ENCODE data around the gene ZBTB25. TPM values are rescaled to one million over a fixed set of nuclear protein-coding genes. Genes with fewer than 3 reads are reported as not detected.

Gene ZBTB25
- total RNA-seq: 4.9 and 5.5 TPM in 2 replicates

GRCh38 chr14:64503434-64504309 lies at the start of gene ZBTB25:
Gene ZBTB25 (minus strand): TSS chr14:64503838. CDS start chr14:64490533, 13,305 bp downstream.

GRCh38 chr14:64549791-64550620 lies 46.4 kb upstream of the ZBTB25 start, which contains the start of gene PPP1R36:
Gene PPP1R36 (plus strand): TSS chr14:64549961. CDS start chr14:64549998, 37 bp downstream.

GRCh38 chr14:64540208-64541202 lies 36.9 kb upstream of the ZBTB25 start, which contains the start of gene HSPA2:
Gene HSPA2 (plus strand): TSS chr14:64540741. CDS start chr14:64540850, 109 bp downstream.

GRCh38 chr14:64504310-64504896 lies 765 bp upstream of the ZBTB25 start, which contains the start of gene ZBTB1:
Gene ZBTB1 (plus strand): TSS chr14:64504770. CDS start chr14:64521505, 16,735 bp downstream.

GRCh38 chr14:64465191-64465822 lies 38.3 kb downstream of the ZBTB25 start, which contains the start of gene AKAP5:
Gene AKAP5 (plus strand): TSS chr14:64465499. CDS start chr14:64468395, 2,896 bp downstream.

Other genes with a start within 250 kb of the ZBTB25 start
- not detected in 2 replicates for gene ESR2, start 209.5 kb downstream of the ZBTB25 start, total RNA-seq
- gene MTHFD1, start 115.5 kb downstream of the ZBTB25 start, total RNA-seq: 53.7 and 68.0 TPM in 2 replicates
- gene AKAP5, start 38.3 kb downstream of the ZBTB25 start, total RNA-seq: 0.26 and 0.31 TPM in 2 replicates
- gene ZBTB1, start 932 bp upstream of the ZBTB25 start, total RNA-seq: 37.0 and 39.5 TPM in 2 replicates
- gene HSPA2, start 36.9 kb upstream of the ZBTB25 start, total RNA-seq: 1.3 and 2.5 TPM in 2 replicates
- 0.79 and 0.87 TPM in 2 replicates for gene PPP1R36, start 46.1 kb upstream of the ZBTB25 start, total RNA-seq
- 15.0 and 16.4 TPM in 2 replicates for gene PLEKHG3, start 200.6 kb upstream of the ZBTB25 start, total RNA-seq